Measurements from ENCODE around the gene TAF6. TPM values are rescaled to one million over a fixed set of nuclear protein-coding genes. Genes with fewer than 3 reads are reported as not detected.

Gene TAF6
- total and polyA plus RNA-seq, 10 donors: 16.5 to 44.0 (median 36.2) TPM

- no peak overlapping the region for H3K4me3 ChIP-seq
- H3K27ac ChIP-seq: no peak overlapping the region
- intact Hi-C loops (cut with DNase I; ENCODE audit: low total_unique reads): loop anchor here (10.0 kb wide), 1 partner anchor 92 kb away; no protein-coding TSS in a partner anchor
- H3K9me3 ChIP-seq: peaks cover 0 to 15% (median 12%) of the 10 kb centered on the region in 8 donors
- DNase-seq: no peak
- H3K36me3 ChIP-seq: peaks cover 17 to 81% (median 66%) of the 10 kb centered on the region in 6 donors
- peaks cover 13 to 35% (median 28%) of the 10 kb centered on the region in 6 donors for H3K4me1 ChIP-seq
- TF ChIP-seq, protein P1, sequence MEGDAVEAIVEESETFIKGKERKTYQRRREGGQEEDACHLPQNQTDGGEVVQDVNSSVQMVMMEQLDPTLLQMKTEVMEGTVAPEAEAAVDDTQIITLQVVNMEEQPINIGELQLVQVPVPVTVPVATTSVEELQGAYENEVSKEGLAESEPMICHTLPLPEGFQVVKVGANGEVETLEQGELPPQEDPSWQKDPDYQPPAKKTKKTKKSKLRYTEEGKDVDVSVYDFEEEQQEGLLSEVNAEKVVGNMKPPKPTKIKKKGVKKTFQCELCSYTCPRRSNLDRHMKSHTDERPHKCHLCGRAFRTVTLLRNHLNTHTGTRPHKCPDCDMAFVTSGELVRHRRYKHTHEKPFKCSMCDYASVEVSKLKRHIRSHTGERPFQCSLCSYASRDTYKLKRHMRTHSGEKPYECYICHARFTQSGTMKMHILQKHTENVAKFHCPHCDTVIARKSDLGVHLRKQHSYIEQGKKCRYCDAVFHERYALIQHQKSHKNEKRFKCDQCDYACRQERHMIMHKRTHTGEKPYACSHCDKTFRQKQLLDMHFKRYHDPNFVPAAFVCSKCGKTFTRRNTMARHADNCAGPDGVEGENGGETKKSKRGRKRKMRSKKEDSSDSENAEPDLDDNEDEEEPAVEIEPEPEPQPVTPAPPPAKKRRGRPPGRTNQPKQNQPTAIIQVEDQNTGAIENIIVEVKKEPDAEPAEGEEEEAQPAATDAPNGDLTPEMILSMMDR (IDR thresholded peaks at IDR 0.05 in 8 of 11, conservative IDR thresholded peaks at IDR 0.05 in 3 of 11): no peak
- no peak for TF ChIP-seq POLR2A (IDR thresholded peaks at IDR 0.05)
- TF ChIP-seq POLR2AphosphoS5 (IDR thresholded peaks at IDR 0.05): no peak
- H3K27me3 ChIP-seq (replicated peaks in 1 of 7): no peaks in the 10 kb centered on the region
- WGBS, 5 donors: 82 to 95% (median 86%) methylated on average over 4 of the region's 4 CpGs
These were observed 42.0 kb downstream of the TAF6 start for GRCh38 chr7:100077205-100077604.

- 93 to 99% (median 96%) methylated on average over 6 of the region's 6 CpGs for WGBS, 5 donors
- Histone ChIP-seq H3K36me3 (peaks cover 31 to 99% (median 84%) of the 10 kb centered on the region in 6 donors), H3K9me3 (peaks cover 6 to 33% (median 30%) of the 10 kb centered on the region in 8 donors), H3K27me3 (replicated peaks in 1 of 7) (no peaks in the 10 kb centered on the region), H3K27ac (no peak overlapping the region), H3K4me1 (peaks cover 9 to 21% (median 15%) of the 10 kb centered on the region in 6 donors), H3K4me3 (no peak overlapping the region)
- TF ChIP-seq POLR2AphosphoS5 (IDR thresholded peaks at IDR 0.05) (no peak), POLR2A (IDR thresholded peaks at IDR 0.05) (no peak)
- TF ChIP-seq, protein P1 (IDR thresholded peaks at IDR 0.05 in 8 of 11, conservative IDR thresholded peaks at IDR 0.05 in 3 of 11): no peak
- intact Hi-C loops (cut with DNase I; ENCODE audit: low total_unique reads): loop anchor here (10.0 kb wide), 1 partner anchor 91 kb away; no protein-coding TSS in a partner anchor
- DNase-seq: no peak
These were observed 43.7 kb downstream of the TAF6 start for GRCh38 chr7:100075418-100075817.

DNA sequence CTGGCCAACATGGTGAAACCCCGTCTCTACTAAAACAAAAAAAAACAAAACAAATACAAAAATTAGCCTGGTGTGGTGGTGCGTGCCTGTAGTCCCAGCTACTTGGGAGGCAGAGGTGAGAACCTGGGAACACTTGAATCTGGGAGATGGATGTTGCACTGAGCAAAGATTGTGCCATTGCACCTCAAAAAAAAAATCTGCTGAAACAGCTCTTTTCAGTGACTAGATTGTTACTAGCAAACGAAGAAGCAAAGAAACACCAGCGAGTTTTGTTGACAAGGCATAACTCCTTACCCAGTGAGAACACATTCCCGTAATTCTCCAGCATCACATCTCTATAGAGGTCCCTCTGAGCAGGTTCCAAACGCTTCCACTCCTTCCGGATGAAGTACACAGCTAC lies 44.3 kb downstream of the TAF6 start:
- TF ChIP-seq POLR2AphosphoS5 (IDR thresholded peaks at IDR 0.05): no peak
- TF ChIP-seq, protein P1 (IDR thresholded peaks at IDR 0.05 in 8 of 11, conservative IDR thresholded peaks at IDR 0.05 in 3 of 11): no peak
- TF ChIP-seq POLR2A (IDR thresholded peaks at IDR 0.05): no peak
- H3K27me3 ChIP-seq (replicated peaks in 1 of 7): no peaks in the 10 kb centered on the region
- intact Hi-C loops (cut with DNase I; ENCODE audit: low total_unique reads): loop anchor here (10.0 kb wide), 1 partner anchor 90 kb away; no protein-coding TSS in a partner anchor

DNA sequence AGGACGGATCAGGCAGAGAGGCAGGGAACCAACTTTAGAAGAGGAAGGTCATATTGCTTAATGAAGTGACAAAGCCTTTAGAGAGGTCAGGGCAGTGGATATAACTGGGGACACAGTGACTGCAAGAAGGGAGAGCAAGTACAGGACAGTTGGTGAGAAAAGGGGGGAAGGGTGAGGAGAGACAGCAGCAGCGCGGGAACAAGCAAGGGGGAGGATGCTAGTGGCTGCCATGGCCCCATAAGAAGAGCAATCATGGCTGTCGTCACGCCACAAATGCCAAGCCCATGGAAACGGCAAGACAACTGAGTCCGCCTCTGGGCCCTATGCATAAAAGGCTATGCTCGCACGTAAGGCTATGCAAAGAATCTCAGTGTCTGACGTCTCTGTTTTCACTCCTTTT lies 46.7 kb downstream of the TAF6 start:
- H3K36me3 ChIP-seq: peaks cover 35 to 100% (median 88%) of the 10 kb centered on the region in 6 donors
- intact Hi-C loops (cut with DNase I; ENCODE audit: low total_unique reads): loop anchor here (10.0 kb wide), 1 partner anchor 88 kb away; no protein-coding TSS in a partner anchor
- TF ChIP-seq POLR2A (IDR thresholded peaks at IDR 0.05): no peak
- TF ChIP-seq POLR2AphosphoS5 (IDR thresholded peaks at IDR 0.05): no peak
- TF ChIP-seq, protein P1 (IDR thresholded peaks at IDR 0.05 in 8 of 11, conservative IDR thresholded peaks at IDR 0.05 in 3 of 11): no peak
- no peak for DNase-seq
- H3K4me3 ChIP-seq: no peak overlapping the region
- 95 to 98% (median 97%) methylated on average over 10 of the region's 10 CpGs for WGBS, 5 donors
- no peaks in the 10 kb centered on the region for H3K27me3 ChIP-seq (replicated peaks in 1 of 7)
- no peaks in the 10 kb centered on the region for H3K4me1 ChIP-seq
- H3K27ac ChIP-seq: no peak overlapping the region
- peaks cover 6 to 47% (median 39%) of the 10 kb centered on the region in 8 donors for H3K9me3 ChIP-seq

More for the DNA sequence above, 44.3 kb downstream of the TAF6 start:
- DNase-seq: no peak
- Histone ChIP-seq H3K4me3 (no peak overlapping the region), H3K27ac (no peak overlapping the region), H3K36me3 (peaks cover 33 to 100% (median 89%) of the 10 kb centered on the region in 6 donors), H3K9me3 (peaks cover 6 to 39% (median 36%) of the 10 kb centered on the region in 8 donors), H3K4me1 (peaks cover 3 to 15% (median 10%) of the 10 kb centered on the region in 6 donors)
- WGBS, 5 donors: 93 to 97% (median 95%) methylated on average over 7 of the region's 7 CpGs

All from spleen (tissue), 11 donors.